Smooth muscle cell (in vitro differentiated cells): ENCODE results near the gene MRPL27. TPM values are rescaled to one million over a fixed set of nuclear protein-coding genes. Genes with fewer than 3 reads are reported as not detected.

ENCODE experiments used
- DNase-seq: peaks from one replicate; lab custom pipeline; 2025; ENCODE audit not compliant: unreplicated experiment; lab: John Stamatoyannopoulos, UW
- H2AFZ ChIP-seq: fragments of 200-600 bp; sonication (generic); 2 replicates; pipeline ENCODE4 v1.6.0; 2016; ENCODE audit warnings: antibody characterized with exemption, low read depth, mild to moderate bottlenecking
- H3F3A ChIP-seq: fragments of 200-600 bp; sonication (generic); 2 replicates; pipeline ENCODE4 v1.6.0; 2017; ENCODE audit warnings: antibody characterized with exemption, low read depth
- H3K27ac ChIP-seq: fragments of 200-600 bp; sonication (generic); 2 replicates; pipeline ENCODE4 v1.5.1; 2016; ENCODE audit warnings: low read depth, mild to moderate bottlenecking
- H3K27me3 ChIP-seq: fragments of 200-600 bp; sonication (generic); 2 replicates; pipeline ENCODE4 v1.6.1; 2016; ENCODE audit warnings: low read depth, mild to moderate bottlenecking
- H3K36me3 ChIP-seq: fragments of 200-600 bp; sonication (generic); 2 replicates; pipeline ENCODE4 v1.5.1; 2016; ENCODE audit warnings: low read depth
- H3K4me1 ChIP-seq: fragments of 200-600 bp; sonication (generic); 2 replicates; pipeline ENCODE4 v1.5.1; 2016; ENCODE audit warnings: low read depth
- H3K4me2 ChIP-seq: fragments of 200-600 bp; sonication (generic); 2 replicates; pipeline ENCODE4 v1.6.0; 2016; ENCODE audit warnings: mild to moderate bottlenecking
- H3K4me3 ChIP-seq: fragments of 200-600 bp; sonication (generic); 2 replicates; pipeline ENCODE4 v1.5.1; 2016; ENCODE audit warnings: mild to moderate bottlenecking
- H3K79me2 ChIP-seq: fragments of 200-600 bp; sonication (generic); 2 replicates; pipeline ENCODE4 v1.6.0; 2016; ENCODE audit warnings: low read depth, mild to moderate bottlenecking
- H3K9ac ChIP-seq: fragments of 200-600 bp; sonication (generic); 2 replicates; pipeline ENCODE4 v1.6.0; 2016; ENCODE audit warnings: low read depth
- H3K9me3 ChIP-seq: fragments of 200-600 bp; sonication (generic); replicated peaks from 2 replicates; pipeline ENCODE4 v1.5.1; 2016; ENCODE audit warnings: low read depth
- H4K20me1 ChIP-seq: fragments of 200-600 bp; sonication (generic); 2 replicates; pipeline ENCODE4 v1.6.0; 2016; ENCODE audit warnings: low read depth
- CTCF ChIP-seq: fragments of 200-600 bp; sonication (generic); IDR thresholded peaks from 2 replicates; pipeline ENCODE4 v1.5.1; 2017; ENCODE audit warnings: borderline replicate concordance, mild to moderate bottlenecking, antibody characterized with exemption; ENCODE audit not compliant: insufficient read depth, poor library complexity, severe bottlenecking
- WGBS: methylation state at CpG from one replicate; pipeline ENCODE4 v1.1.7; 2016; ENCODE audit warnings: low lambda C conversion rate; 5-methylcytosine and 5-hydroxymethylcytosine counted together
- polyA plus RNA-seq: library from polyadenylated mRNA; unstranded; fragments of >200 nt; fragmentation: Nextera tagmentation; extraction: Ambion mirVana; gene quantifications from 2 replicates; pipeline ENCODE4 v1.2.1, GENCODE V29; 2016
- total RNA-seq: library from RNA; depleted of rRNA; stranded (reverse); fragments of >200 nt; gene quantifications from 2 replicates; pipeline ENCODE4 v1.2.3, GENCODE V29; 2014

The MRPL27 gene
- total and polyA plus RNA-seq, 2 experiments from 2014 or later, result 62.8 to 138 TPM

- Histone ChIP-seq H3K79me2 (peaks cover 34% of the 10 kb centered on the region), H3K4me3 (no peak overlapping the region), H3K27me3 (no peaks in the 10 kb centered on the region), H3K9me3 (no peaks in the 10 kb centered on the region), H2AFZ (no peak overlapping the region), H3K36me3 (no peaks in the 10 kb centered on the region), H3K27ac (no peak overlapping the region), H3K9ac (no peak overlapping the region), H3K4me2 (no peak overlapping the region), H3K4me1 (peaks cover 16% of the 10 kb centered on the region), H3F3A (no peaks in the 10 kb centered on the region), H4K20me1 (peaks cover 62% of the 10 kb centered on the region)
- no peak for TF ChIP-seq CTCF
- whole genome bisulfite sequencing, result 98% methylated on average over 5 of the region's 5 CpGs
- no peak for DNase-seq
Measured at GRCh38 chr17:50349243-50349600, 23.8 kb downstream of the MRPL27 start.

DNA sequence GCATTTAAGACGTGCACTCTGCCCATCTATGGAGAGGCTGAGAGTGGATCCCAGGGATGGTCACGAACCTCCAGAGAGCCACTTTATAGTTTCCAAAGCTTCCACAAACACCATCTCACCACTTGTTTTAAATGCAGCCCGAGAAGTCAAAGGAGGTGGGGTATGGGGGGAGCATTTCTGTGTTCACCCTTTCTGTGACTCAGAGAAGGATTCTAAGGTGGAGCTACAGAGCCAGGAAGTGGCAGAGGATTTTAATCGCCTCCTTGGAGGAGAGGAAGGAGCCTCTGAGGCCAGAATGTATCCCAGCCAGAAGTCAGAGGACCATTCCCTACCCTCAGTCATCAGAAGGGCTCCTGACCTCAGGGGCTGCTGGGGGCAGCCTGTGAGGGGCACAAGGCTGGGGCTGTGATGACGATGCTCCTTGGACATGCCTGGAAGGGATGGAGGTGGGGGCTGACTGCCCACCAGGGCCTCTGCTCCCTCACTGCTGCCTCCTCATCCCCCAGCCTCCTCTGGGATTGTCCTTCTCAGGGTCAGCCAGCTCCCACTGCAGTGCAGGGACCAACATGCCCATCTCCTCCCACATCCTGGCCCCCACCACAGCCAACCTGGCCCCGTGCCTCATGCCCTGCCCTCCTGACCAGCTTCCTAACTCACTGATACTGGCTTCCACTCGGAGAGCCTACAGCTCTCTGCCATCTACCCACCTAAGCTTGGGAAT, 24.3 kb downstream of the MRPL27 start:
- peaks cover 60% of the 10 kb centered on the region for H4K20me1 ChIP-seq
- no peak overlapping the region for H3K27ac ChIP-seq

DNA sequence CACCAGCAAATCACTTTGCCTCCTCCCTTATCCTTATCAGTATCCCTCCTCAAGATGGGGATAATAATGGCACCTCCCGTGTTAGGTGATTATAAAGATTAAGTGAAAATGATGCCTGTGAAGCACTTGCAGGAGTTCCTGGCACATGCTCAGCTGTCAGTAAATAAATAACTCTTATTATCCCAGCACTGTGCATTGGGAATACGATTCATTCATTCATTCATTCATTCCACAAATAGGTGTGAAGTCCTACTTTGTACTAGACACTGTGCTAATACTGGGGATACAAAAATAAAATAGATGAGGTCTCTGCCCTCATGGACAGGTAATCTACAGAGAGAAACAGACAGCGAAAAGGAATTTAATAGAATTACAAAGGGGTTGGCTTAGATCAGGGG, 25.1 kb downstream of the MRPL27 start:
- peaks cover 53% of the 10 kb centered on the region for H4K20me1 ChIP-seq
- no peak for DNase-seq
- no peak overlapping the region for H3K9ac ChIP-seq
- H3K27me3 ChIP-seq, result no peaks in the 10 kb centered on the region
- no peaks in the 10 kb centered on the region for H3F3A ChIP-seq
- peaks cover 16% of the 10 kb centered on the region for H3K4me1 ChIP-seq
- no peak overlapping the region for H3K27ac ChIP-seq
- H3K36me3 ChIP-seq, result no peaks in the 10 kb centered on the region
- H3K79me2 ChIP-seq, result peaks cover 34% of the 10 kb centered on the region
- no peak for TF ChIP-seq CTCF
- H3K4me2 ChIP-seq, result peak overlapping the region; percentile 98
- H2AFZ ChIP-seq, result no peak overlapping the region
- 83% methylated on average over 3 of the region's 3 CpGs for WGBS
- no peak overlapping the region for H3K4me3 ChIP-seq
- H3K9me3 ChIP-seq, result no peaks in the 10 kb centered on the region

More for the DNA sequence above, 24.3 kb downstream of the MRPL27 start:
- Histone ChIP-seq H3F3A (no peaks in the 10 kb centered on the region), H3K27me3 (no peaks in the 10 kb centered on the region), H3K9ac (no peak overlapping the region), H3K4me2 (peak overlapping the region; percentile 98), H3K4me1 (peaks cover 16% of the 10 kb centered on the region), H3K36me3 (no peaks in the 10 kb centered on the region), H3K4me3 (no peak overlapping the region), H2AFZ (no peak overlapping the region), H3K79me2 (peaks cover 34% of the 10 kb centered on the region), H3K9me3 (no peaks in the 10 kb centered on the region)
- 72% methylated on average over 7 of the region's 7 CpGs for WGBS
- DNase-seq, result no peak
- no peak for TF ChIP-seq CTCF
